Measurements from ENCODE around the gene SIGLEC11. TPM values are rescaled to one million over a fixed set of nuclear protein-coding genes. Genes with fewer than 3 reads are reported as not detected.

The SIGLEC11 gene
- total RNA-seq, 5 donors from 2014 or later (not counting 1 experiment from before 2014, with no cell fraction given): 0.09 to 0.23 TPM; not detected in 3

GRCh38 chr19:49954933-49955332, 6.0 kb downstream of the SIGLEC11 start:
- H3K4me1 Mint-ChIP-seq: peaks cover 2 to 6% (median 6%) of the 10 kb centered on the region in 3 donors
- H3K27me3 Mint-ChIP-seq: peaks cover 24 to 30% of the 10 kb centered on the region in 2 donors
- H3K27me3 ChIP-seq (replicated peaks in 1 of 2; ENCODE audit: control insufficient read depth in 2 of 2, extremely low read depth in 1 of 2, insufficient read depth in 2 of 2, low read length in 1 of 2): peaks cover 0 to 40% of the 10 kb centered on the region in 2 experiments
- H3K9me3 Mint-ChIP-seq: no peaks in the 10 kb centered on the region
- H3K36me3 ChIP-seq (ENCODE audit: control insufficient read depth in 2 of 2, extremely low read depth in 1 of 2, insufficient read depth in 1 of 2, low read length in 1 of 2): no peaks in the 10 kb centered on the region
- 94% methylated on average over 10 of the region's 11 CpGs for WGBS (ENCODE audit: insufficient coverage)
- no peak overlapping the region for H3K4me3 ChIP-seq (ENCODE audit: control insufficient read depth in 1 of 2, extremely low read depth in 1 of 2, low read length in 1 of 2)
- no peak for DNase-seq
- H3K36me3 Mint-ChIP-seq: no peaks in the 10 kb centered on the region
- no peak overlapping the region for H3K27ac ChIP-seq (ENCODE audit: low read length)
- ChIA-PET CTCF (no interaction called here), POLR2A (interaction anchor here in 1 of 2 donors (0.7 kb wide), 1 partner anchor 1468 kb away, joined by 7 read pairs; no protein-coding TSS in a partner anchor)
- no peaks in the 10 kb centered on the region for H3K4me1 ChIP-seq (ENCODE audit: control insufficient read depth in 1 of 2, extremely low read depth in 1 of 2, insufficient read depth in 2 of 2, low read length in 2 of 2)
- H3K9me3 ChIP-seq: no peaks in the 10 kb centered on the region
- ATAC-seq (replicated peaks in 1 of 4): no peak
- H3K27ac Mint-ChIP-seq: no peak overlapping the region
- H3K4me3 Mint-ChIP-seq: no peak overlapping the region

DNA sequence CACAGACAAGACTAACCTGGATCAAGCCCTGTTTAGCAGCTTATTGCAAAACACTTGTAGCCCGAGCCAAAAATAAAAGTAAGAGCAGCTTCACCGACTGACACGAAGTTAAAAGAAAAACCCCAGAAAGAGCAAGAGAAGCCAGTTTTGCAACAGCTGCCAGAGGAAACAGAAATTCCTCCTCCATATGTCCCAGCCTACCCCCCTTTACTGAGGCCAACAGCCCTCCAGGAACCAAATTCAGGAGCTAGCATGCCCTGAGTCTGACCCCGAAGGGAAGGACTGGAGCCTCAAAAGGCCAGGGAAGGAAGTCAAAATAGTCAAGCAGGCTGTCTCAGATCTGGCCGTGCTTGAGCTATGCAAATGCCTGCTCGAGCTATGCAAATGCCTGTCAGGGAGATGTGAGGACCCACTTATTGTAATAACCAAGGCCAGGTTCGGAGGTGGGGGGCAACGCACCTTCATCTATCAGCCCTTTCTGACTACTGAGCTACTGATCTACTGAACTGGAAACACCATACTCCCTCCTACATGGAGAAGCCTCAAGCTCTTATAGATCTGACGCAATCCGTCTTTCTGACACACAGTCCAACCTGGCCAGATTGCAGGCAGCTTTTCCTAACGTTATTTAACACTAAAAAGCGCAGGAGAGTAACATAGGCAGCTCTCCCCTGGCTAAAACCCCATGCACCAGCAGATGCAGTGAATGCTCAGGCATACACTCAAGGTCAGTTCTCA, 6.7 kb downstream of the SIGLEC11 start:
- Mint-ChIP-seq H3K4me1 (peaks cover 2 to 6% (median 6%) of the 10 kb centered on the region in 3 donors), H3K36me3 (no peaks in the 10 kb centered on the region), H3K9me3 (no peaks in the 10 kb centered on the region), H3K4me3 (no peak overlapping the region), H3K27ac (no peak overlapping the region), H3K27me3 (peaks cover 26 to 33% of the 10 kb centered on the region in 2 donors)
- WGBS (ENCODE audit: insufficient coverage): 35% methylated on average over 12 of the region's 12 CpGs
- ChIA-PET POLR2A (interaction anchor here in 1 of 2 donors (0.7 kb wide), 1 partner anchor 1467 kb away, joined by 7 read pairs; no protein-coding TSS in a partner anchor), CTCF (no interaction called here)
- Histone ChIP-seq H3K9me3 (no peaks in the 10 kb centered on the region), H3K27me3 (replicated peaks in 1 of 2; ENCODE audit: control insufficient read depth in 2 of 2, extremely low read depth in 1 of 2, insufficient read depth in 2 of 2, low read length in 1 of 2) (peaks cover 0 to 46% of the 10 kb centered on the region in 2 experiments), H3K4me3 (ENCODE audit: control insufficient read depth in 1 of 2, extremely low read depth in 1 of 2, low read length in 1 of 2) (no peak overlapping the region), H3K4me1 (ENCODE audit: control insufficient read depth in 1 of 2, extremely low read depth in 1 of 2, insufficient read depth in 2 of 2, low read length in 2 of 2) (no peaks in the 10 kb centered on the region), H3K36me3 (ENCODE audit: control insufficient read depth in 2 of 2, extremely low read depth in 1 of 2, insufficient read depth in 1 of 2, low read length in 1 of 2) (no peaks in the 10 kb centered on the region), H3K27ac (ENCODE audit: low read length) (no peak overlapping the region)
- no peak for ATAC-seq (replicated peaks in 1 of 4)
- no peak for DNase-seq

- Mint-ChIP-seq H3K4me1 (peaks cover 2 to 6% (median 6%) of the 10 kb centered on the region in 3 donors), H3K4me3 (no peak overlapping the region), H3K27me3 (peaks cover 26 to 33% of the 10 kb centered on the region in 2 donors), H3K9me3 (no peaks in the 10 kb centered on the region), H3K27ac (no peak overlapping the region), H3K36me3 (no peaks in the 10 kb centered on the region)
- POLR2A ChIA-PET: no interaction called here
- Histone ChIP-seq H3K4me1 (ENCODE audit: control insufficient read depth in 1 of 2, extremely low read depth in 1 of 2, insufficient read depth in 2 of 2, low read length in 2 of 2) (no peaks in the 10 kb centered on the region), H3K9me3 (no peaks in the 10 kb centered on the region), H3K27ac (ENCODE audit: low read length) (no peak overlapping the region), H3K4me3 (ENCODE audit: control insufficient read depth in 1 of 2, extremely low read depth in 1 of 2, low read length in 1 of 2) (no peak overlapping the region), H3K36me3 (ENCODE audit: control insufficient read depth in 2 of 2, extremely low read depth in 1 of 2, insufficient read depth in 1 of 2, low read length in 1 of 2) (no peaks in the 10 kb centered on the region), H3K27me3 (replicated peaks in 1 of 2; ENCODE audit: control insufficient read depth in 2 of 2, extremely low read depth in 1 of 2, insufficient read depth in 2 of 2, low read length in 1 of 2) (peaks cover 0 to 47% of the 10 kb centered on the region in 2 experiments)
- DNase-seq (no peak), ATAC-seq (replicated peaks in 1 of 4) (no peak)
- CTCF ChIA-PET: no interaction called here
- 73% methylated on average over 3 of the region's 7 CpGs for WGBS (ENCODE audit: insufficient coverage)
These were observed 7.6 kb downstream of the SIGLEC11 start for GRCh38 chr19:49953416-49953815.

GRCh38 chr19:49952906-49953305, 8.1 kb downstream of the SIGLEC11 start:
- H3K9me3 ChIP-seq: no peaks in the 10 kb centered on the region
- no peaks in the 10 kb centered on the region for H3K4me1 ChIP-seq (ENCODE audit: control insufficient read depth in 1 of 2, extremely low read depth in 1 of 2, insufficient read depth in 2 of 2, low read length in 2 of 2)
- CTCF ChIA-PET: no interaction called here
- ATAC-seq (replicated peaks in 1 of 4) (no peak), DNase-seq (no peak)
- H3K27me3 ChIP-seq (replicated peaks in 1 of 2; ENCODE audit: control insufficient read depth in 2 of 2, extremely low read depth in 1 of 2, insufficient read depth in 2 of 2, low read length in 1 of 2): peaks cover 0 to 46% of the 10 kb centered on the region in 2 experiments
- POLR2A ChIA-PET: no interaction called here
- H3K4me1 Mint-ChIP-seq: peaks cover 2 to 6% (median 6%) of the 10 kb centered on the region in 3 donors
- H3K27ac ChIP-seq (ENCODE audit: low read length): no peak overlapping the region
- peaks cover 23 to 30% of the 10 kb centered on the region in 2 donors for H3K27me3 Mint-ChIP-seq
- no peak overlapping the region for H3K4me3 ChIP-seq (ENCODE audit: control insufficient read depth in 1 of 2, extremely low read depth in 1 of 2, low read length in 1 of 2)
- H3K36me3 ChIP-seq (ENCODE audit: control insufficient read depth in 2 of 2, extremely low read depth in 1 of 2, insufficient read depth in 1 of 2, low read length in 1 of 2): no peaks in the 10 kb centered on the region
- H3K4me3 Mint-ChIP-seq: no peak overlapping the region
- H3K36me3 Mint-ChIP-seq: no peaks in the 10 kb centered on the region
- 82% methylated on average over 10 of the region's 13 CpGs for WGBS (ENCODE audit: insufficient coverage)
- H3K27ac Mint-ChIP-seq: no peak overlapping the region
- H3K9me3 Mint-ChIP-seq: no peaks in the 10 kb centered on the region

- Histone ChIP-seq H3K27me3 (replicated peaks in 1 of 2; ENCODE audit: control insufficient read depth in 2 of 2, extremely low read depth in 1 of 2, insufficient read depth in 2 of 2, low read length in 1 of 2) (peaks cover 0 to 46% of the 10 kb centered on the region in 2 experiments), H3K4me3 (ENCODE audit: control insufficient read depth in 1 of 2, extremely low read depth in 1 of 2, low read length in 1 of 2) (no peak overlapping the region), H3K36me3 (ENCODE audit: control insufficient read depth in 2 of 2, extremely low read depth in 1 of 2, insufficient read depth in 1 of 2, low read length in 1 of 2) (no peaks in the 10 kb centered on the region), H3K9me3 (no peaks in the 10 kb centered on the region), H3K4me1 (ENCODE audit: control insufficient read depth in 1 of 2, extremely low read depth in 1 of 2, insufficient read depth in 2 of 2, low read length in 2 of 2) (no peaks in the 10 kb centered on the region), H3K27ac (ENCODE audit: low read length) (no peak overlapping the region)
- H3K27me3 Mint-ChIP-seq: peaks cover 23 to 28% of the 10 kb centered on the region in 2 donors
- H3K9me3 Mint-ChIP-seq: no peaks in the 10 kb centered on the region
- POLR2A ChIA-PET: no interaction called here
- no peaks in the 10 kb centered on the region for H3K36me3 Mint-ChIP-seq
- ATAC-seq (replicated peaks in 1 of 4): no peak
- DNase-seq: no peak
- peaks cover 2 to 6% (median 6%) of the 10 kb centered on the region in 3 donors for H3K4me1 Mint-ChIP-seq
- H3K4me3 Mint-ChIP-seq: no peak overlapping the region
- no peak overlapping the region for H3K27ac Mint-ChIP-seq
- CTCF ChIA-PET: no interaction called here
These were observed 8.5 kb downstream of the SIGLEC11 start for GRCh38 chr19:49952479-49952836.

GRCh38 chr19:49951806-49952478, 9.0 kb downstream of the SIGLEC11 start:
- DNase-seq (no peak), ATAC-seq (replicated peaks in 1 of 4) (no peak)
- H3K27ac ChIP-seq (ENCODE audit: low read length): no peak overlapping the region
- H3K36me3 ChIP-seq (ENCODE audit: control insufficient read depth in 2 of 2, extremely low read depth in 1 of 2, insufficient read depth in 1 of 2, low read length in 1 of 2): no peaks in the 10 kb centered on the region
- CTCF ChIA-PET: no interaction called here
- H3K9me3 Mint-ChIP-seq: no peaks in the 10 kb centered on the region
- no peaks in the 10 kb centered on the region for H3K36me3 Mint-ChIP-seq
- H3K4me3 Mint-ChIP-seq: no peak overlapping the region
- H3K27me3 ChIP-seq (replicated peaks in 1 of 2; ENCODE audit: control insufficient read depth in 2 of 2, extremely low read depth in 1 of 2, insufficient read depth in 2 of 2, low read length in 1 of 2): peaks cover 0 to 52% of the 10 kb centered on the region in 2 experiments
- no peak overlapping the region for H3K4me3 ChIP-seq (ENCODE audit: control insufficient read depth in 1 of 2, extremely low read depth in 1 of 2, low read length in 1 of 2)
- H3K4me1 ChIP-seq (ENCODE audit: control insufficient read depth in 1 of 2, extremely low read depth in 1 of 2, insufficient read depth in 2 of 2, low read length in 2 of 2): no peaks in the 10 kb centered on the region
- peaks cover 23 to 28% of the 10 kb centered on the region in 2 donors for H3K27me3 Mint-ChIP-seq
- no peak overlapping the region for H3K27ac Mint-ChIP-seq
- peaks cover 2 to 6% (median 6%) of the 10 kb centered on the region in 3 donors for H3K4me1 Mint-ChIP-seq
- POLR2A ChIA-PET: no interaction called here
- H3K9me3 ChIP-seq: no peaks in the 10 kb centered on the region
- 93% methylated on average over 6 of the region's 9 CpGs for WGBS (ENCODE audit: insufficient coverage)
